Choroid plexus epithelial cell (primary cell): ENCODE measurements around the gene MFSD6L.

ENCODE experiments used
- DNase-seq: peaks from one replicate; pipeline ENCODE4 v3.0.0-alpha.2; 2010; ENCODE audit warnings: low read depth
- H3K4me3 ChIP-seq: 2 replicates; pipeline ENCODE4 v1.5.1; 2011; ENCODE audit warnings: low read depth, mild to moderate bottlenecking, control low read depth, low read length, moderate library complexity
- CTCF ChIP-seq: conservative IDR thresholded peaks from 2 replicates; pipeline ENCODE4 v1.5.1; 2011; ENCODE audit warnings: low read depth, mild to moderate bottlenecking, control low read depth, inconsistent platforms, low read length, moderate library complexity

MFSD6L gene

DNA sequence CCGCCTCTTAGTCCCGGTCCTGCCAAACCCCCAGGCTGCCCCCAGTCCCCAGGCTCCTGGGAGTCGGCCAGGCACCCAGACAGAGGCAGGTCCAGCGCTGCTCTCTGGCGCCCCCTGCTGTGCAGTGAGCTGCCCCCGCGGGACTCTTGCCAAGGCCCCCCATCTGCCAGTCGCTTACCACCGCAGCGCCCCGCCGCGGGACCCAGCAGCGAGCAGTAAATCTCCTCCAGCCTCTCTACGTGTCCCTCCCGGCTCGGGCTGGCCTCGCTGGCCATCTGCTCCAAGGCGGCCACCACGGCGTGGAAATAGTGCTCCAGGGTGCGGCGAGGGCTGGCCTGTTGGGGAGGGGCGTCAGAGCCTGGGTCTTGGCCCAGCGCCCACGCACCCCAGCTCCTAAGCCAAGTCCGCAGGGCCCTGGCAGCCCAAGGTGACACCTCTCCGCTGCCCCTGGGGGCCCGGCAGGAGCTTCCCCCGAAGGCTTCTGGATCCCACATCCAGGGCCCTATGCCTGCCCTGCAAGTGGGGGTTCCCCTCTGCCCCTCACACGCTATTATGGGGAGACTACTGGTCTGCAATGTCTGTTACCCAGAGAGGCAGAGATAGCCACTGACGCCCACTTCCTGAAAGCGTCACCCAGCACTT is 33.7 kb upstream of the MFSD6L start:
- H3K4me3 ChIP-seq: no peak overlapping the region
- peak; percentile 18 for TF ChIP-seq CTCF
- no peak for DNase-seq

DNA sequence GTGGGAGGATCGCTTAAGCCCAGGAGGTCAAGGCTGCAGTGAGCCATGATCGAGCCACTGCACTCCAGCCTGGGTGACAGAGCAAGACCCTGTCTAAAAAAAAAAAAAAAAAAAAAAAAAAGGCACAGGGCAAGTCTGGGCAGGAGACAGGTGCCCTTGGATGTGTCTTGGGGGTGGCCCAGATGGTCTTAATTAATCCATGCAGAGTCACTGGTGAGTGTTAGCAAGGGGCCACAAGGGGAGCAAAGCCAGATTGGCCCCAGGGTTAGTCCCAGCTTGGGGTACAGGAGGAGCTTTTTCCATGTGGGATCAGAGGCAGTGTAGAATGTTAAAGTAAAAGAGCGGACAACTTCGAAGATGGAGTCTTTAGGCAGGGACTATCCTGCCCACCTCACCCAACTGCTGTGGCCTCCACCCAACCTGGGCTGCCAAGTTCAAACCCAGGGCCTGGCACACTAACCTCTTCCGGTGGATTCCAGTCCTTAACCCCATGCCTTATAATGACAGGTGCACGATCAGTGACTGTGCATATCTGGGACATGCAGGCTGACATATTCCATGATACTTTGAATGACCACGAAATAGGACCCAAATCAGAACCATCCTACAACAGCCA is 32.2 kb upstream of the MFSD6L start:
- no peak overlapping the region for H3K4me3 ChIP-seq
- TF ChIP-seq CTCF: no peak
- no peak for DNase-seq

DNA sequence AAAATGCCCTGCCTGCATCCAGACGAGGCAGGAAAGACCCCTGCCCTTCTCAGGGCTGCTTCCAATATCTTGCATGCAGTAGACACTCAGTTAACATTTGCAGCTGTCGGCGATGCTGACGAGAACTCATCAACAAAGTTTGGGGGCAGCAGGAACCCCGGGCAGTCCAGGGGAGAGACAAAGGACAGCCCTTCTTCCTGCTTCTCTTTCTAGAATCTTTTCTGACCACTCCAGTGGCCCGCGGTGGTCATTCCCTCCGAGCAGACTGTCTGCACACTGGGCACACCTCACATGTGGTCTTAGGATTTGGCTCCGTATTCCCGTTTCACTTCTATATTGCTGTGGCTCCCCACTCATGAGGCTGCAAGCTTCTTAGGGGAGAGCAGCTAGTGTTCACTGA is 31.0 kb upstream of the MFSD6L start:
- no peak for TF ChIP-seq CTCF
- DNase-seq: no peak
- H3K4me3 ChIP-seq: no peak overlapping the region

GRCh38 chr17:8829036-8829941 is 30.1 kb upstream of the MFSD6L start:
- TF ChIP-seq CTCF: no peak
- DNase-seq: no peak
- no peak overlapping the region for H3K4me3 ChIP-seq

GRCh38 chr17:8828517-8828875 is 29.3 kb upstream of the MFSD6L start:
- H3K4me3 ChIP-seq: no peak overlapping the region
- TF ChIP-seq CTCF: no peak
- no peak for DNase-seq

DNA sequence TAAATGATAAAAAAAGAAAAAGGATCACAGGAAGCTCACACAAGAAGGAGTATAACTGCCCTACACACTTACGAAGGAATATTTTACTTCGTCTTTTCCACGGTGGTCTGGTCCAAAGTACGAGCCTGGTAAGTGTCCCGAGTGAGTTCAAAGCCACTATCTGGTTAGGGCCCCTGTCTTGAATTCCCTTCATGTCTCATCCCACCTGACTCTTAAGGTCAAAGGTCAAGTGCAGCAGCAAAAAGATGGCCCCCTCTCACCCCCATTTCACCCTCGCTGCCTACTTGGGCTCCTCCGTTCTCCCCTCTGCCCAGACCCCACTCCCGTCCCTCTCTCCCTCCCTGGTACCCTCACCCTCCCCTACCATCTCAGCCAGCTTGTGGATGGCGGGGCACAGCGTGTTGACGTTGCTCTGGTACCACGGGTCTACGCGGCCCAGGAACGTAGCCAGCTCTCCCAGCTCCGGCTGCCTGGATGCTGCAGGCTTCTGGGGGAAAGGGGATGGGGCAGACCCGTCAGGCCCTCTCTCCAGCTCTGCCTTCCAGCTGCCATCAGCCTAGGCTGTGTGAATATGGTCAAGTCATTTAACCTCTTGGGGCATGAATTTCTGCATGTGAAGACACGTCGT is 27.8 kb upstream of the MFSD6L start:
- no peak for DNase-seq
- no peak for TF ChIP-seq CTCF
- no peak overlapping the region for H3K4me3 ChIP-seq
